HG03196 (cell line): ENCODE measurements around the gene KRTAP10-1.
"Not testable (repeated sequence)": the region's sequence is repeated elsewhere in the genome, so short reads cannot be mapped to it uniquely, and the experiment has no call there.

Experiments
- ATAC-seq: cut with Tn5 transposase; IDR thresholded peaks from one replicate; pipeline ENCODE4 v1.9.1; 2021; ENCODE audit not compliant: unreplicated experiment

The KRTAP10-1 gene

GRCh38 chr21:44571296-44571695 lies 31.3 kb upstream of the KRTAP10-1 start:
- ATAC-seq = no peak

GRCh38 chr21:44569861-44570517 lies 30.0 kb upstream of the KRTAP10-1 start:
- ATAC-seq = no peak

- ATAC-seq = no peak
These were observed 28.9 kb upstream of the KRTAP10-1 start for GRCh38 chr21:44568667-44569556.

- ATAC-seq = no peak
These were observed 28.3 kb upstream of the KRTAP10-1 start for GRCh38 chr21:44568261-44568660.

- ATAC-seq = no peak
These were observed 27.6 kb upstream of the KRTAP10-1 start for GRCh38 chr21:44567481-44568171.

GRCh38 chr21:44566403-44566802 lies 26.4 kb upstream of the KRTAP10-1 start:
- no peak for ATAC-seq

GRCh38 chr21:44564886-44565598 lies 25.0 kb upstream of the KRTAP10-1 start:
- no peak for ATAC-seq

- ATAC-seq = no peak
These were observed 24.1 kb upstream of the KRTAP10-1 start for GRCh38 chr21:44564099-44564498.

GRCh38 chr21:44558695-44559094 lies 18.7 kb upstream of the KRTAP10-1 start, which contains the start of gene KRTAP10-3:
Gene KRTAP10-3, minus strand, starts transcription at chr21:44558795. Its CDS starts 80 bp downstream, at chr21:44558715.
- ATAC-seq = no peak

GRCh38 chr21:44558329-44558675 lies 18.3 kb upstream of the KRTAP10-1 start:
- not testable (repeated sequence) for ATAC-seq

- ATAC-seq = no peak
These were observed 17.7 kb upstream of the KRTAP10-1 start for GRCh38 chr21:44557491-44558328.

- no peak for ATAC-seq
These were observed 16.9 kb upstream of the KRTAP10-1 start for GRCh38 chr21:44556879-44557278.

- no peak for ATAC-seq
These were observed 15.3 kb upstream of the KRTAP10-1 start for GRCh38 chr21:44555200-44555875.

- ATAC-seq = no peak
These were observed 12.7 kb upstream of the KRTAP10-1 start for GRCh38 chr21:44552681-44553080.

- ATAC-seq = no peak
These were observed 12.1 kb upstream of the KRTAP10-1 start for GRCh38 chr21:44552136-44552535.

- ATAC-seq = no peak
These were observed 11.5 kb upstream of the KRTAP10-1 start, which contains the start of gene KRTAP10-2 for GRCh38 chr21:44551340-44551961. Gene KRTAP10-2, minus strand, starts transcription at chr21:44551505. Its CDS starts 47 bp downstream, at chr21:44551458.

- no peak for ATAC-seq
These were observed 10.8 kb upstream of the KRTAP10-1 start for GRCh38 chr21:44550807-44551206.

- ATAC-seq = not testable (repeated sequence)
These were observed 10.3 kb upstream of the KRTAP10-1 start for GRCh38 chr21:44550285-44550684.
